Esophagus squamous epithelium (tissue), 5 donors: ENCODE results near the gene ANTKMT. TPM values are rescaled to one million over a fixed set of nuclear protein-coding genes. Genes with fewer than 3 reads are reported as not detected.
"Not testable (repeated sequence)": the region's sequence is repeated elsewhere in the genome, so short reads cannot be mapped to it uniquely, and the experiment has no call there.

Source experiments
- DNase-seq: peaks from one replicate; lab custom pipeline; 2025; lab: John Stamatoyannopoulos, UW
- H3K27ac ChIP-seq, 4 donors: fragments of 200-600 bp; sonication (generic); one replicate each; pipeline ENCODE4 v1.5.1; 2016 to 2019; ENCODE audit warnings: mild to moderate bottlenecking in 1 of 4
- H3K27me3 ChIP-seq, 4 donors: fragments of 200-600 bp; sonication (generic); 1 replicate in 3 of 4; 2 replicates in 1 of 4; pipeline versions ENCODE4 v1.5.1 to v1.6.0; 2017 to 2021; ENCODE audit warnings: antibody characterized with exemption in 1 of 4
- H3K36me3 ChIP-seq, 3 donors: fragments of 200-600 bp; sonication (generic); one replicate each; pipeline ENCODE4 v1.5.1; 2016 to 2019
- H3K4me1 ChIP-seq, 3 donors: fragments of 200-600 bp; sonication (generic); one replicate each; pipeline ENCODE4 v1.5.1; 2017 to 2019
- H3K4me3 ChIP-seq, 4 donors: fragments of 200-600 bp; sonication (generic); 1 replicate in 3 of 4; 2 replicates in 1 of 4; pipeline ENCODE4 v1.5.1; 2016 to 2019; ENCODE audit warnings: mild to moderate bottlenecking in 2 of 4, moderate library complexity in 1 of 4
- H3K9me3 ChIP-seq, 3 donors: fragments of 200-600 bp; sonication (generic); one replicate each; pipeline ENCODE4 v1.5.1; 2016 to 2019
- CTCF ChIP-seq, 6 experiments: fragments of 450-650 bp in 4 of 6; fragments of 200-600 bp in 2 of 6; sonication (generic) in 2 of 6; IDR thresholded peaks; one replicate each; pipeline ENCODE4 v1.5.1; 2016 to 2019; ENCODE audit warnings: antibody characterized with exemption in 6 of 6, mild to moderate bottlenecking in 4 of 6, moderate library complexity in 4 of 6
- POLR2A ChIP-seq, 4 donors: fragments of 450-650 bp; IDR thresholded peaks; one replicate each; pipeline ENCODE4 v1.6.1; 2017; ENCODE audit warnings: antibody characterized with exemption in 4 of 4, mild to moderate bottlenecking in 4 of 4, moderate library complexity in 3 of 4
- WGBS, 2 donors: methylation state at CpG; one replicate each; pipeline ENCODE4 v1.1.5; 2018; 5-methylcytosine and 5-hydroxymethylcytosine counted together
- intact Hi-C: fragments of 100-400 bp; cut with DNase I; formaldehyde crosslinking; loops from one replicate; pipeline ENCODE4 v1.15.0; 2022
- total RNA-seq, 4 donors: library from RNA; depleted of rRNA; stranded (reverse); fragments of >200 nt; gene quantifications; one replicate each; pipeline ENCODE4 v1.1.0, GENCODE V29; 2016
- donor health status: DM: yes; HTN: yes; CAD: no.

Gene ANTKMT
- total RNA-seq, 4 donors from 2014 or later = 11.6 to 29.1 (median 24.2) TPM

GRCh38 chr16:750485-750884, 29.5 kb downstream of the ANTKMT start:
- Histone ChIP-seq H3K27ac (no peak overlapping the region), H3K4me1 (peaks cover 0 to 23% (median 0%) of the 10 kb centered on the region in 3 donors), H3K36me3 (no peaks in the 10 kb centered on the region), H3K9me3 (no peaks in the 10 kb centered on the region), H3K4me3 (no peak overlapping the region), H3K27me3 (peaks cover 0 to 53% (median 0%) of the 10 kb centered on the region in 4 donors)
- intact Hi-C loops = no loop called here
- no peak for TF ChIP-seq CTCF (IDR thresholded peaks at IDR 0.05)
- TF ChIP-seq POLR2A (IDR thresholded peaks at IDR 0.05) = no peak
- WGBS, 2 donors = 55 to 67% methylated on average over 7 to 9 of the region's 9 CpGs
- DNase-seq = no peak

GRCh38 chr16:751152-752006, 30.4 kb downstream of the ANTKMT start:
- WGBS, 2 donors = 44 to 57% methylated on average over 29 to 31 of the region's 39 CpGs
- Histone ChIP-seq H3K27me3 (peaks cover 0 to 57% (median 0%) of the 10 kb centered on the region in 4 donors), H3K36me3 (no peaks in the 10 kb centered on the region), H3K27ac (no peak overlapping the region), H3K4me3 (no peak overlapping the region), H3K4me1 (peaks cover 0 to 23% (median 0%) of the 10 kb centered on the region in 3 donors), H3K9me3 (no peaks in the 10 kb centered on the region)
- no peak for TF ChIP-seq CTCF (IDR thresholded peaks at IDR 0.05)
- TF ChIP-seq POLR2A (IDR thresholded peaks at IDR 0.05) = no peak
- no peak for DNase-seq
- intact Hi-C loops = no loop called here

GRCh38 chr16:752007-752312, 31.0 kb downstream of the ANTKMT start:
- no peak for TF ChIP-seq POLR2A (IDR thresholded peaks at IDR 0.05)
- TF ChIP-seq CTCF (IDR thresholded peaks at IDR 0.05) = no peak
- Histone ChIP-seq H3K9me3 (no peaks in the 10 kb centered on the region), H3K27me3 (peaks cover 0 to 57% (median 0%) of the 10 kb centered on the region in 4 donors), H3K36me3 (no peaks in the 10 kb centered on the region), H3K4me3 (no peak overlapping the region), H3K27ac (no peak overlapping the region), H3K4me1 (peaks cover 0 to 23% (median 0%) of the 10 kb centered on the region in 3 donors)
- no peak for DNase-seq
- intact Hi-C loops = no loop called here
- 15 to 31% methylated on average over 10 of the region's 10 CpGs for WGBS, 2 donors

GRCh38 chr16:754121-754607, 33.2 kb downstream of the ANTKMT start:
- H3K27me3 ChIP-seq = peaks cover 0 to 57% (median 0%) of the 10 kb centered on the region in 4 donors
- H3K27ac ChIP-seq, DNase-seq, H3K4me3 ChIP-seq, intact Hi-C loops, H3K9me3 ChIP-seq, H3K36me3 ChIP-seq: not testable (repeated sequence)
- 79 to 82% methylated on average over 7 to 11 of the region's 11 CpGs for WGBS, 2 donors
- H3K4me1 ChIP-seq = peaks cover 0 to 37% (median 0%) of the 10 kb centered on the region in 3 donors

GRCh38 chr16:754656-755055, 33.7 kb downstream of the ANTKMT start:
- TF ChIP-seq POLR2A (IDR thresholded peaks at IDR 0.05) (no peak), CTCF (IDR thresholded peaks at IDR 0.05) (no peak)
- intact Hi-C loops = no loop called here
- DNase-seq = no peak
- no peaks in the 10 kb centered on the region for H3K36me3 ChIP-seq
- peaks cover 0 to 57% (median 0%) of the 10 kb centered on the region in 4 donors for H3K27me3 ChIP-seq
- no peak overlapping the region for H3K27ac ChIP-seq
- no peak overlapping the region for H3K4me3 ChIP-seq
- 22 to 28% methylated on average over 11 of the region's 11 CpGs for WGBS, 2 donors
- H3K4me1 ChIP-seq = peaks cover 0 to 42% (median 3%) of the 10 kb centered on the region in 3 donors
- no peaks in the 10 kb centered on the region for H3K9me3 ChIP-seq
